ENCODE measurements around the gene PHLDA1. TPM values are rescaled to one million over a fixed set of nuclear protein-coding genes. Genes with fewer than 3 reads are reported as not detected.

Gene PHLDA1
- total and polyA plus RNA-seq, 2 experiments from 2014 or later = 11.7 to 21.6 TPM

DNA sequence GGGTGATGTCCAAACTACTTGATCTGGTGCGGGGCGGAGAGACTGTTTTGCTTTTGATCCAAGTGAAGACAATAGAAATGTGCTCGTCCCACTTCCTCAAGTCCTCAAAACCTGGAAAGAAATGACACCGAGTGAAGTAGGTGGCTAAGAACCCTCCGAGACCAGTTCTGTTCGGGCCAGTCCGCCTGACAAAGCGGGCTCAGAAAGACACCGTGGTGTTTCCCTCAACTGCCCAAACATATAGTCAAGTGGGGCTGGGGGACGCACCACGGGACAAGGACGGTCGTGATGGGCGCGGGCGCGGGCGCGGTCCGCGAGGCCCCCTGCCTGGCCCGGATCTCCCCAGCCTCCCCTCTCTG lies 1.6 kb downstream of the PHLDA1 start:
- peak overlapping the region; percentile 77 for H3K4me2 ChIP-seq
- peak; percentile 1 for ATAC-seq
- no peaks in the 10 kb centered on the region for H4K20me1 ChIP-seq (replicated peaks; ENCODE audit: insufficient read depth)
- DNase-seq (ENCODE audit: low spot score) = peak; percentile 52
- H2AFZ ChIP-seq = peak overlapping the region; percentile 64
- H3K27ac ChIP-seq (ENCODE audit: low read depth) = no peak overlapping the region
- Mint-ChIP-seq H3K4me1 (peaks cover 43% of the 10 kb centered on the region), H3K4me3 (peak overlapping the region; percentile 94), H3K27me3 (ENCODE audit: insufficient read depth, low read depth, poor library complexity) (peaks cover 9% of the 10 kb centered on the region), H3K9me3 (peaks cover 3% of the 10 kb centered on the region; the same call in 1 of the 3 replicates), H3K27ac (no peak overlapping the region), H3K36me3 (ENCODE audit: low read depth) (peaks cover 31% of the 10 kb centered on the region)
- peaks cover 33% of the 10 kb centered on the region for H3K4me1 ChIP-seq (ENCODE audit: insufficient read depth)
- peaks cover 16% of the 10 kb centered on the region for H3K27me3 ChIP-seq (ENCODE audit: insufficient read depth)
- H3K36me3 ChIP-seq (ENCODE audit: insufficient read depth) = peaks cover 3% of the 10 kb centered on the region; the same call in 1 of the 2 replicates
- H3K9me2 ChIP-seq (ENCODE audit: insufficient read depth) = no peaks in the 10 kb centered on the region
- H3K79me2 ChIP-seq (replicated peaks; ENCODE audit: insufficient read depth) = peaks cover 17% of the 10 kb centered on the region
- TF ChIP-seq, protein P1, sequence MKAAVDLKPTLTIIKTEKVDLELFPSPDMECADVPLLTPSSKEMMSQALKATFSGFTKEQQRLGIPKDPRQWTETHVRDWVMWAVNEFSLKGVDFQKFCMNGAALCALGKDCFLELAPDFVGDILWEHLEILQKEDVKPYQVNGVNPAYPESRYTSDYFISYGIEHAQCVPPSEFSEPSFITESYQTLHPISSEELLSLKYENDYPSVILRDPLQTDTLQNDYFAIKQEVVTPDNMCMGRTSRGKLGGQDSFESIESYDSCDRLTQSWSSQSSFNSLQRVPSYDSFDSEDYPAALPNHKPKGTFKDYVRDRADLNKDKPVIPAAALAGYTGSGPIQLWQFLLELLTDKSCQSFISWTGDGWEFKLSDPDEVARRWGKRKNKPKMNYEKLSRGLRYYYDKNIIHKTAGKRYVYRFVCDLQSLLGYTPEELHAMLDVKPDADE (IDR thresholded peaks at IDR 0.05) = no peak
- TF ChIP-seq ZNF114 (CRISPR knock-in tag; IDR thresholded peaks at IDR 0.05) = no peak
- TF ChIP-seq JUNB (IDR thresholded peaks at IDR 0.05; ENCODE audit: unreplicated experiment) = no peak
- no peak for TF ChIP-seq STAT1 (IDR thresholded peaks at IDR 0.05; ENCODE audit: unreplicated experiment)
- no peak for TF ChIP-seq POLR2AphosphoS5 (IDR thresholded peaks at IDR 0.05; ENCODE audit: low read depth)
- TF ChIP-seq, protein P2, sequence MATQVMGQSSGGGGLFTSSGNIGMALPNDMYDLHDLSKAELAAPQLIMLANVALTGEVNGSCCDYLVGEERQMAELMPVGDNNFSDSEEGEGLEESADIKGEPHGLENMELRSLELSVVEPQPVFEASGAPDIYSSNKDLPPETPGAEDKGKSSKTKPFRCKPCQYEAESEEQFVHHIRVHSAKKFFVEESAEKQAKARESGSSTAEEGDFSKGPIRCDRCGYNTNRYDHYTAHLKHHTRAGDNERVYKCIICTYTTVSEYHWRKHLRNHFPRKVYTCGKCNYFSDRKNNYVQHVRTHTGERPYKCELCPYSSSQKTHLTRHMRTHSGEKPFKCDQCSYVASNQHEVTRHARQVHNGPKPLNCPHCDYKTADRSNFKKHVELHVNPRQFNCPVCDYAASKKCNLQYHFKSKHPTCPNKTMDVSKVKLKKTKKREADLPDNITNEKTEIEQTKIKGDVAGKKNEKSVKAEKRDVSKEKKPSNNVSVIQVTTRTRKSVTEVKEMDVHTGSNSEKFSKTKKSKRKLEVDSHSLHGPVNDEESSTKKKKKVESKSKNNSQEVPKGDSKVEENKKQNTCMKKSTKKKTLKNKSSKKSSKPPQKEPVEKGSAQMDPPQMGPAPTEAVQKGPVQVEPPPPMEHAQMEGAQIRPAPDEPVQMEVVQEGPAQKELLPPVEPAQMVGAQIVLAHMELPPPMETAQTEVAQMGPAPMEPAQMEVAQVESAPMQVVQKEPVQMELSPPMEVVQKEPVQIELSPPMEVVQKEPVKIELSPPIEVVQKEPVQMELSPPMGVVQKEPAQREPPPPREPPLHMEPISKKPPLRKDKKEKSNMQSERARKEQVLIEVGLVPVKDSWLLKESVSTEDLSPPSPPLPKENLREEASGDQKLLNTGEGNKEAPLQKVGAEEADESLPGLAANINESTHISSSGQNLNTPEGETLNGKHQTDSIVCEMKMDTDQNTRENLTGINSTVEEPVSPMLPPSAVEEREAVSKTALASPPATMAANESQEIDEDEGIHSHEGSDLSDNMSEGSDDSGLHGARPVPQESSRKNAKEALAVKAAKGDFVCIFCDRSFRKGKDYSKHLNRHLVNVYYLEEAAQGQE (IDR thresholded peaks at IDR 0.05; ENCODE audit: unreplicated experiment) = no peak
- TF ChIP-seq, protein P3, sequence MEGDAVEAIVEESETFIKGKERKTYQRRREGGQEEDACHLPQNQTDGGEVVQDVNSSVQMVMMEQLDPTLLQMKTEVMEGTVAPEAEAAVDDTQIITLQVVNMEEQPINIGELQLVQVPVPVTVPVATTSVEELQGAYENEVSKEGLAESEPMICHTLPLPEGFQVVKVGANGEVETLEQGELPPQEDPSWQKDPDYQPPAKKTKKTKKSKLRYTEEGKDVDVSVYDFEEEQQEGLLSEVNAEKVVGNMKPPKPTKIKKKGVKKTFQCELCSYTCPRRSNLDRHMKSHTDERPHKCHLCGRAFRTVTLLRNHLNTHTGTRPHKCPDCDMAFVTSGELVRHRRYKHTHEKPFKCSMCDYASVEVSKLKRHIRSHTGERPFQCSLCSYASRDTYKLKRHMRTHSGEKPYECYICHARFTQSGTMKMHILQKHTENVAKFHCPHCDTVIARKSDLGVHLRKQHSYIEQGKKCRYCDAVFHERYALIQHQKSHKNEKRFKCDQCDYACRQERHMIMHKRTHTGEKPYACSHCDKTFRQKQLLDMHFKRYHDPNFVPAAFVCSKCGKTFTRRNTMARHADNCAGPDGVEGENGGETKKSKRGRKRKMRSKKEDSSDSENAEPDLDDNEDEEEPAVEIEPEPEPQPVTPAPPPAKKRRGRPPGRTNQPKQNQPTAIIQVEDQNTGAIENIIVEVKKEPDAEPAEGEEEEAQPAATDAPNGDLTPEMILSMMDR (conservative IDR thresholded peaks at IDR 0.05; ENCODE audit: low read depth in 2 of 2) = no peak
- no peak for TF ChIP-seq NANOG (IDR thresholded peaks at IDR 0.05; ENCODE audit: borderline replicate concordance)
- TF ChIP-seq EZH2phosphoT487 (IDR thresholded peaks at IDR 0.05; ENCODE audit: unreplicated experiment) = no peak
- TF ChIP-seq, protein P4, sequence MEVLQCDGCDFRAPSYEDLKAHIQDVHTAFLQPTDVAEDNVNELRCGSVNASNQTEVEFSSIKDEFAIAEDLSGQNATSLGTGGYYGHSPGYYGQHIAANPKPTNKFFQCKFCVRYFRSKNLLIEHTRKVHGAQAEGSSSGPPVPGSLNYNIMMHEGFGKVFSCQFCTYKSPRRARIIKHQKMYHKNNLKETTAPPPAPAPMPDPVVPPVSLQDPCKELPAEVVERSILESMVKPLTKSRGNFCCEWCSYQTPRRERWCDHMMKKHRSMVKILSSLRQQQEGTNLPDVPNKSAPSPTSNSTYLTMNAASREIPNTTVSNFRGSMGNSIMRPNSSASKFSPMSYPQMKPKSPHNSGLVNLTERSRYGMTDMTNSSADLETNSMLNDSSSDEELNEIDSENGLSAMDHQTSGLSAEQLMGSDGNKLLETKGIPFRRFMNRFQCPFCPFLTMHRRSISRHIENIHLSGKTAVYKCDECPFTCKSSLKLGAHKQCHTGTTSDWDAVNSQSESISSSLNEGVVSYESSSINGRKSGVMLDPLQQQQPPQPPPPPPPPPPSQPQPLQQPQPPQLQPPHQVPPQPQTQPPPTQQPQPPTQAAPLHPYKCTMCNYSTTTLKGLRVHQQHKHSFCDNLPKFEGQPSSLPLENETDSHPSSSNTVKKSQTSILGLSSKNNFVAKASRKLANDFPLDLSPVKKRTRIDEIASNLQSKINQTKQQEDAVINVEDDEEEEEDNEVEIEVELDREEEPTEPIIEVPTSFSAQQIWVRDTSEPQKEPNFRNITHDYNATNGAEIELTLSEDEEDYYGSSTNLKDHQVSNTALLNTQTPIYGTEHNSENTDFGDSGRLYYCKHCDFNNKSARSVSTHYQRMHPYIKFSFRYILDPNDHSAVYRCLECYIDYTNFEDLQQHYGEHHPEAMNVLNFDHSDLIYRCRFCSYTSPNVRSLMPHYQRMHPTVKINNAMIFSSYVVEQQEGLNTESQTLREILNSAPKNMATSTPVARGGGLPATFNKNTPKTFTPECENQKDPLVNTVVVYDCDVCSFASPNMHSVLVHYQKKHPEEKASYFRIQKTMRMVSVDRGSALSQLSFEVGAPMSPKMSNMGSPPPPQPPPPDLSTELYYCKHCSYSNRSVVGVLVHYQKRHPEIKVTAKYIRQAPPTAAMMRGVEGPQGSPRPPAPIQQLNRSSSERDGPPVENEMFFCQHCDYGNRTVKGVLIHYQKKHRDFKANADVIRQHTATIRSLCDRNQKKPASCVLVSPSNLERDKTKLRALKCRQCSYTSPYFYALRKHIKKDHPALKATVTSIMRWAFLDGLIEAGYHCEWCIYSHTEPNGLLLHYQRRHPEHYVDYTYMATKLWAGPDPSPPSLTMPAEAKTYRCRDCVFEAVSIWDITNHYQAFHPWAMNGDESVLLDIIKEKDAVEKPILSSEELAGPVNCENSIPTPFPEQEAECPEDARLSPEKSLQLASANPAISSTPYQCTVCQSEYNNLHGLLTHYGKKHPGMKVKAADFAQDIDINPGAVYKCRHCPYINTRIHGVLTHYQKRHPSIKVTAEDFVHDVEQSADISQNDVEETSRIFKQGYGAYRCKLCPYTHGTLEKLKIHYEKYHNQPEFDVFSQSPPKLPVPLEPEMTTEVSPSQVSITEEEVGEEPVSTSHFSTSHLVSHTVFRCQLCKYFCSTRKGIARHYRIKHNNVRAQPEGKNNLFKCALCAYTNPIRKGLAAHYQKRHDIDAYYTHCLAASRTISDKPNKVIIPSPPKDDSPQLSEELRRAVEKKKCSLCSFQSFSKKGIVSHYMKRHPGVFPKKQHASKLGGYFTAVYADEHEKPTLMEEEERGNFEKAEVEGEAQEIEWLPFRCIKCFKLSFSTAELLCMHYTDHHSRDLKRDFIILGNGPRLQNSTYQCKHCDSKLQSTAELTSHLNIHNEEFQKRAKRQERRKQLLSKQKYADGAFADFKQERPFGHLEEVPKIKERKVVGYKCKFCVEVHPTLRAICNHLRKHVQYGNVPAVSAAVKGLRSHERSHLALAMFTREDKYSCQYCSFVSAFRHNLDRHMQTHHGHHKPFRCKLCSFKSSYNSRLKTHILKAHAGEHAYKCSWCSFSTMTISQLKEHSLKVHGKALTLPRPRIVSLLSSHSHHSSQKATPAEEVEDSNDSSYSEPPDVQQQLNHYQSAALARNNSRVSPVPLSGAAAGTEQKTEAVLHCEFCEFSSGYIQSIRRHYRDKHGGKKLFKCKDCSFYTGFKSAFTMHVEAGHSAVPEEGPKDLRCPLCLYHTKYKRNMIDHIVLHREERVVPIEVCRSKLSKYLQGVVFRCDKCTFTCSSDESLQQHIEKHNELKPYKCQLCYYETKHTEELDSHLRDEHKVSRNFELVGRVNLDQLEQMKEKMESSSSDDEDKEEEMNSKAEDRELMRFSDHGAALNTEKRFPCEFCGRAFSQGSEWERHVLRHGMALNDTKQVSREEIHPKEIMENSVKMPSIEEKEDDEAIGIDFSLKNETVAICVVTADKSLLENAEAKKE (CRISPR knock-in tag; IDR thresholded peaks at IDR 0.05) = no peak
- TF ChIP-seq CREB1 (CRISPR knock-in tag; IDR thresholded peaks at IDR 0.05; ENCODE audit: low read depth) = no peak
- TF ChIP-seq ZNF331 (CRISPR knock-in tag; IDR thresholded peaks at IDR 0.05; ENCODE audit: low read depth) = no peak
- TF ChIP-seq EZH2 (IDR thresholded peaks at IDR 0.05; ENCODE audit: low read depth, unreplicated experiment) = no peak
- H3K4me3 ChIP-seq = peak overlapping the region; percentile 80
- H3F3A ChIP-seq (replicated peaks; ENCODE audit: low read depth) = no peaks in the 10 kb centered on the region
